Liver (tissue), 9 donors: Measurements from ENCODE around the gene CSF1. TPM values are rescaled to one million over a fixed set of nuclear protein-coding genes. Genes with fewer than 3 reads are reported as not detected.

ENCODE experiments used
- DNase-seq: peaks from one replicate; pipeline ENCODE4 v3.0.0-alpha.2; 2017; ENCODE audit warnings: low spot score
- H3K27ac ChIP-seq, 2 donors: one replicate each; pipeline ENCODE4 v1.7.0; 2013; ENCODE audit warnings: inconsistent platforms in 2 of 2, low read length in 2 of 2, control low read depth in 1 of 2, low read depth in 1 of 2, mild to moderate bottlenecking in 1 of 2
- H3K27me3 ChIP-seq, 4 donors: one replicate each; pipeline versions ENCODE4 v1.6.1 to v1.7.0; 2013; ENCODE audit warnings: low read length in 3 of 4, inconsistent platforms in 1 of 4, mild to moderate bottlenecking in 1 of 4, moderate library complexity in 1 of 4; ENCODE audit not compliant: control insufficient read depth in 4 of 4, insufficient read depth in 4 of 4
- H3K36me3 ChIP-seq, 4 donors: one replicate each; pipeline versions ENCODE4 v1.6.1 to v1.7.0; 2013; ENCODE audit warnings: low read length in 3 of 4, mild to moderate bottlenecking in 3 of 4, low read depth in 1 of 4, moderate library complexity in 1 of 4; ENCODE audit not compliant: control insufficient read depth in 4 of 4, insufficient read depth in 3 of 4
- H3K4me1 ChIP-seq, 4 donors: one replicate each; pipeline versions ENCODE4 v1.6.1 to v1.7.0; 2013; ENCODE audit warnings: low read length in 3 of 4, mild to moderate bottlenecking in 3 of 4, moderate library complexity in 1 of 4; ENCODE audit not compliant: control insufficient read depth in 4 of 4, insufficient read depth in 4 of 4
- H3K4me3 ChIP-seq, 3 donors: one replicate each; pipeline versions ENCODE4 v1.6.1 to v1.7.0; 2013; ENCODE audit warnings: low read length in 3 of 3, control low read depth in 1 of 3, low read depth in 1 of 3, mild to moderate bottlenecking in 1 of 3
- H3K9ac ChIP-seq, 2 donors: one replicate each; pipeline ENCODE4 v1.7.0; 2013; ENCODE audit warnings: low read length in 2 of 2, mild to moderate bottlenecking in 2 of 2, moderate library complexity in 2 of 2, control low read depth in 1 of 2, low read depth in 1 of 2
- H3K9me3 ChIP-seq, 4 donors: one replicate each; pipeline versions ENCODE4 v1.6.1 to v1.7.0; 2013; ENCODE audit warnings: low read length in 3 of 4; ENCODE audit not compliant: control insufficient read depth in 4 of 4
- ATF3 ChIP-seq: IDR thresholded peaks from 2 replicates; pipeline ENCODE4 v1.6.1; 2016; ENCODE audit warnings: antibody characterized with exemption
- CTCF ChIP-seq: fragments of 150-350 bp; IDR thresholded peaks from 2 replicates; pipeline ENCODE4 v1.5.1; 2017; ENCODE audit warnings: improper control_type of control experiment, low read depth, low read length; ENCODE audit not compliant: missing input control
- EGR1 ChIP-seq, 2 donors: IDR thresholded peaks; 2 replicates each; pipeline ENCODE4 v1.6.1; 2016 to 2018; ENCODE audit warnings: antibody characterized with exemption in 2 of 2, low read depth in 2 of 2
- FOXA1 ChIP-seq: IDR thresholded peaks from 2 replicates; pipeline ENCODE4 v1.6.1; 2016; ENCODE audit warnings: antibody characterized with exemption
- FOXA2 ChIP-seq: IDR thresholded peaks from 2 replicates; pipeline ENCODE4 v1.6.1; 2016; ENCODE audit warnings: antibody characterized with exemption
- GABPA ChIP-seq, 2 donors: IDR thresholded peaks in 1 of 2; conservative IDR thresholded peaks in 1 of 2; 2 replicates each; pipeline ENCODE4 v1.6.1; 2016; ENCODE audit warnings: antibody characterized with exemption in 2 of 2, mild to moderate bottlenecking in 1 of 2, moderate library complexity in 1 of 2
- HNF4A ChIP-seq, 2 donors: conservative IDR thresholded peaks; 2 replicates each; pipeline ENCODE4 v1.6.1; 2016; ENCODE audit warnings: antibody characterized with exemption in 2 of 2, mild to moderate bottlenecking in 2 of 2
- HNF4G ChIP-seq: IDR thresholded peaks from 2 replicates; pipeline ENCODE4 v1.6.1; 2016; ENCODE audit warnings: antibody characterized with exemption
- JUND ChIP-seq, 2 donors: IDR thresholded peaks; 2 replicates each; pipeline ENCODE4 v1.6.1; 2016; ENCODE audit warnings: antibody characterized with exemption in 2 of 2
- MAX ChIP-seq: IDR thresholded peaks from 2 replicates; pipeline ENCODE4 v1.6.1; 2016; ENCODE audit warnings: antibody characterized with exemption
- NR2F2 ChIP-seq: IDR thresholded peaks from 2 replicates; pipeline ENCODE4 v1.6.1; 2016; ENCODE audit warnings: antibody characterized with exemption
- RAD21 ChIP-seq, 2 donors: IDR thresholded peaks; 2 replicates each; pipeline ENCODE4 v1.6.1; 2016; ENCODE audit warnings: antibody characterized with exemption in 2 of 2, mild to moderate bottlenecking in 2 of 2
- REST ChIP-seq: IDR thresholded peaks from 2 replicates; pipeline ENCODE4 v1.6.1; 2016; ENCODE audit warnings: antibody characterized with exemption, mild to moderate bottlenecking
- RXRA ChIP-seq, 2 donors: IDR thresholded peaks; 2 replicates each; pipeline ENCODE4 v1.6.1; 2017 to 2018; ENCODE audit warnings: antibody characterized with exemption in 2 of 2, mild to moderate bottlenecking in 1 of 2
- SP1 ChIP-seq: IDR thresholded peaks from 2 replicates; pipeline ENCODE4 v1.6.1; 2018; ENCODE audit warnings: antibody characterized with exemption, mild to moderate bottlenecking
- TAF1 ChIP-seq: conservative IDR thresholded peaks from 2 replicates; pipeline ENCODE4 v1.6.1; 2016; ENCODE audit warnings: antibody characterized with exemption, mild to moderate bottlenecking
- YY1 ChIP-seq: IDR thresholded peaks from 2 replicates; pipeline ENCODE4 v1.6.1; 2016; ENCODE audit warnings: antibody characterized with exemption, mild to moderate bottlenecking
- ZBTB33 ChIP-seq: IDR thresholded peaks from 2 replicates; pipeline ENCODE4 v1.6.1; 2016; ENCODE audit warnings: antibody characterized with exemption
- WGBS: extraction: QIAGEN DNeasy Blood & Tissue Kit; methylation state at CpG from one replicate; pipeline ENCODE4 v1.1.7; 2013; 5-methylcytosine and 5-hydroxymethylcytosine counted together
- polyA plus RNA-seq, 2 donors: library from polyadenylated mRNA; stranded (reverse) in 1 of 2; unstranded in 1 of 2; fragments of 200-250 nt in 1 of 2; fragments of >200 nt in 1 of 2; fragmentation: Nextera tagmentation in 1 of 2; extraction: Ambion mirVana in 1 of 2; gene quantifications; one replicate each; pipeline versions ENCODE4 v1.2.1 to v1.2.3, GENCODE V29; 2013 to 2015
- total RNA-seq, 2 donors: library from RNA; depleted of rRNA; stranded (reverse); fragments of >200 nt; gene quantifications; one replicate each; pipeline ENCODE4 v1.2.3, GENCODE V29; 2014
- donor health status: healthy.
- donor health status: healthy.
- donor health status: healthy.
- donor health status: healthy.
- donor health status: healthy.

The CSF1 gene
- total and polyA plus RNA-seq, 4 donors: 6.3 to 15.2 (median 11.3) TPM

GRCh38 chr1:109977657-109978378, 67.2 kb downstream of the CSF1 start (continued):
- no peak for TF ChIP-seq ZBTB33
- no peak for TF ChIP-seq YY1

- 65% methylated on average over 9 of the region's 9 CpGs for WGBS
- no peaks in the 10 kb centered on the region for H3K27me3 ChIP-seq
- peak overlapping the region; percentile 23 to 42 for H3K27ac ChIP-seq
- no peak for TF ChIP-seq CTCF
- TF ChIP-seq RXRA (IDR thresholded peaks at IDR 0.05): peak; percentile 7 to 56
- TF ChIP-seq MAX: no peak
- no peak for TF ChIP-seq TAF1
- peak; percentile 84 to 88 for TF ChIP-seq HNF4A (conservative IDR thresholded peaks at IDR 0.05)
- no peak for TF ChIP-seq REST
- TF ChIP-seq FOXA2: peak; percentile 65
- no peak for TF ChIP-seq EGR1 (IDR thresholded peaks at IDR 0.05; ENCODE audit: low read depth in 2 of 2)
- TF ChIP-seq ZBTB33: no peak
- TF ChIP-seq HNF4G: peak; percentile 67
- peak in 1 of 2 donors; percentile 20 for TF ChIP-seq JUND (IDR thresholded peaks at IDR 0.05)
- no peak for TF ChIP-seq FOXA1
- no peak for TF ChIP-seq SP1
- TF ChIP-seq RAD21 (IDR thresholded peaks at IDR 0.05): no peak
- no peak for TF ChIP-seq ATF3
- TF ChIP-seq NR2F2: no peak
- TF ChIP-seq YY1: peak; percentile 13
- TF ChIP-seq GABPA (IDR thresholded peaks at IDR 0.05 in 1 of 2, conservative IDR thresholded peaks at IDR 0.05 in 1 of 2): no peak
- no peak overlapping the region for H3K9ac ChIP-seq
- no peak for DNase-seq
- H3K36me3 ChIP-seq: no peaks in the 10 kb centered on the region
- peaks cover 4 to 7% (median 5%) of the 10 kb centered on the region in 4 donors for H3K9me3 ChIP-seq
- H3K4me1 ChIP-seq: peaks cover 6 to 29% (median 19%) of the 10 kb centered on the region in 4 donors
- no peak overlapping the region for H3K4me3 ChIP-seq
These were observed 68.3 kb downstream of the CSF1 start for GRCh38 chr1:109978761-109979488.
